ENCODE measurements around the gene SAXO1.

SAXO1 gene

GRCh38 chr9:18910435-18910834 lies 122.6 kb downstream of the SAXO1 start:
- H2AFZ ChIP-seq (ENCODE audit: low read depth, low read length), result no peak overlapping the region
- peaks cover 32% of the 10 kb centered on the region; the same call in 1 of the 2 replicates for H3K27me3 ChIP-seq (ENCODE audit: low read depth, low read length)
- no peak overlapping the region for H3K9ac ChIP-seq (ENCODE audit: low read length)
- no peaks in the 10 kb centered on the region for H4K20me1 ChIP-seq (ENCODE audit: insufficient read depth, low read length)
- H3K36me3 ChIP-seq (replicated peaks; ENCODE audit: low read depth, low read length), result no peaks in the 10 kb centered on the region
- H3K4me2 ChIP-seq (ENCODE audit: low read length), result no peak overlapping the region
- no peaks in the 10 kb centered on the region for H3K79me2 ChIP-seq (ENCODE audit: low read length)
- H3K4me3 ChIP-seq (ENCODE audit: low read length), result no peak overlapping the region
- TF ChIP-seq EZH2phosphoT487 (IDR thresholded peaks at IDR 0.05; ENCODE audit: low read depth) (no peak), CTCF (IDR thresholded peaks at IDR 0.05; ENCODE audit: low read depth, low read length) (no peak)
- H3K4me1 ChIP-seq (ENCODE audit: low read length), result no peaks in the 10 kb centered on the region
- no peaks in the 10 kb centered on the region for H3K9me3 ChIP-seq (ENCODE audit: insufficient read depth, low read length)
- no peak overlapping the region for H3K27ac ChIP-seq (ENCODE audit: low read length)

- Histone ChIP-seq H2AFZ (ENCODE audit: low read depth, low read length) (no peak overlapping the region), H3K79me2 (ENCODE audit: low read length) (no peaks in the 10 kb centered on the region), H3K4me1 (ENCODE audit: low read length) (no peaks in the 10 kb centered on the region), H3K9ac (ENCODE audit: low read length) (no peak overlapping the region), H3K4me2 (ENCODE audit: low read length) (no peak overlapping the region), H4K20me1 (ENCODE audit: insufficient read depth, low read length) (no peaks in the 10 kb centered on the region), H3K27me3 (ENCODE audit: low read depth, low read length) (peaks cover 24% of the 10 kb centered on the region; the same call in 1 of the 2 replicates), H3K4me3 (ENCODE audit: low read length) (no peak overlapping the region), H3K9me3 (ENCODE audit: insufficient read depth, low read length) (no peaks in the 10 kb centered on the region), H3K36me3 (replicated peaks; ENCODE audit: low read depth, low read length) (no peaks in the 10 kb centered on the region), H3K27ac (ENCODE audit: low read length) (no peak overlapping the region)
- TF ChIP-seq CTCF (IDR thresholded peaks at IDR 0.05; ENCODE audit: low read depth, low read length) (no peak), EZH2phosphoT487 (IDR thresholded peaks at IDR 0.05; ENCODE audit: low read depth) (no peak)
Observed at GRCh38 chr9:18909140-18910018, 123.6 kb downstream of the SAXO1 start.

- Histone ChIP-seq H3K36me3 (replicated peaks; ENCODE audit: low read depth, low read length) (no peaks in the 10 kb centered on the region), H3K4me1 (ENCODE audit: low read length) (no peaks in the 10 kb centered on the region), H3K4me2 (ENCODE audit: low read length) (no peak overlapping the region), H3K4me3 (ENCODE audit: low read length) (no peak overlapping the region), H3K9me3 (ENCODE audit: insufficient read depth, low read length) (no peaks in the 10 kb centered on the region), H3K9ac (ENCODE audit: low read length) (no peak overlapping the region), H3K79me2 (ENCODE audit: low read length) (no peaks in the 10 kb centered on the region), H4K20me1 (ENCODE audit: insufficient read depth, low read length) (no peaks in the 10 kb centered on the region), H3K27ac (ENCODE audit: low read length) (no peak overlapping the region), H2AFZ (ENCODE audit: low read depth, low read length) (no peak overlapping the region), H3K27me3 (ENCODE audit: low read depth, low read length) (0 out of 2 replicates have a peak, but pooled peaks cover 11% of the 10 kb centered on the region)
- TF ChIP-seq EZH2phosphoT487 (IDR thresholded peaks at IDR 0.05; ENCODE audit: low read depth) (no peak), CTCF (IDR thresholded peaks at IDR 0.05; ENCODE audit: low read depth, low read length) (no peak; the same call in 1 of the 2 replicates)
Observed at GRCh38 chr9:18907927-18908625, 124.9 kb downstream of the SAXO1 start.

All from OCI-LY3 (cell line).